GM19324 (cell line): ENCODE results near the gene TMEFF2.

Source experiments
- ATAC-seq: cut with Tn5 transposase; IDR thresholded peaks from one replicate; pipeline ENCODE4 v1.9.1; 2021; ENCODE audit warnings: mild to moderate bottlenecking, moderate library complexity; ENCODE audit not compliant: unreplicated experiment, low FRiP score

Gene TMEFF2

GRCh38 chr2:191979221-191979730 lies 215.5 kb downstream of the TMEFF2 start:
- no peak for ATAC-seq

DNA sequence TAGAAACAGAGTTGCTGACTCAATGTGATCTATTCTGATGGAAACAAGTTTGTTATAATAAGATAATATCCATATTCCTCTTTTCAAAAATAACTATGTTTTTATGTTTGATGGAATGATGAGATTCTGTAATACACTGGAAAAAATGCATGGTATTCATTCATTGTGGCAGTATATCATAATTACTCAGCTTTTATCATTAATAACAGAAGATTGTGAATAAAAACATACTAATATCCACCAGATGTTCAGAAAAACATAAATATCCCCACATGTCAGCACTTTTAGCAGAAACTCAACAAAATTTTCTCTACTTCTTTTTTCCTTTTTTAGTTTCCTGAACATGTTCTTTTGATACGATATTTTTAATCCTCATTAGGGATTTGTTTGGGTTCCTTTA lies 217.0 kb downstream of the TMEFF2 start:
- ATAC-seq: no peak

DNA sequence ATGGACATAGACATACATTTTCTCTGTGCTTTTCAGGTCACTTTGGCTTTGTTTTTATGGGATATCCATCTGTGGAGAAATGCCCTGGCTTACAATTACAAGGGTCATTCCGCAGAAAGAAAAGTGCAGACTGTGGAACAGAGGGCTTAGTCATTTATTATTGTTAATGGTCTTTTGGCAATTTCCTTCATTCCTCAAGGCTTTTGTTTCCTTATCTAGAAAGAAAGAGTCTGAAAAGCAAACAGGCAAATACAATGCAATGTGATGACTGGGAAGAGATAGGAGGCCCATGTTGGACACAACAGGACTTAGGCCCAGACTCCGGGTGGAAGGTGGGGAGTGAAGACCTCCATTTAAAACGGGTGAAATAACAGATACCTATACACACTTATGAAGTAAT lies 218.3 kb downstream of the TMEFF2 start:
- no peak for ATAC-seq

DNA sequence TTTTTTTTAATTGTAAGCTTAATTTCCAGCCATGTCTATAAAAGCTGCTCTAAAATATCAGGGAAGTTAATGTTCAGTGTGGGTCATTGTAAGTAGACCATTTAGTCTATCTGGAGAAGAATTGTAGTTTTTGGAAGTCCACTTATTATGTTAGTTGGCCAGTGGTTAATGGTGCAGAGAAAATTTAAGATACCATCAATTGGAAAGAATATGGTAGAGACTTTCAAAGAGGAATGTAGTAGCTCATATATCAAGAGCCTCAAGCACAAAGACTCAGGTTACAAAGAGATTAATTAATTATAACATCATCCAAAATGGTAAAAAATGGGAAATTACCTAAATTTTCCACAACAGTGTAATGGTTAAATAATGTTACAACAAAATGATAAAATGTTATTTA lies 220.1 kb downstream of the TMEFF2 start:
- ATAC-seq: no peak

- no peak for ATAC-seq
These were observed 223.9 kb downstream of the TMEFF2 start for GRCh38 chr2:191970867-191971266.

GRCh38 chr2:191968120-191968519 lies 226.6 kb downstream of the TMEFF2 start:
- ATAC-seq: no peak

- no peak for ATAC-seq
These were observed 229.0 kb downstream of the TMEFF2 start for GRCh38 chr2:191965733-191966132.

GRCh38 chr2:191961556-191961955 lies 233.2 kb downstream of the TMEFF2 start:
- no peak for ATAC-seq

DNA sequence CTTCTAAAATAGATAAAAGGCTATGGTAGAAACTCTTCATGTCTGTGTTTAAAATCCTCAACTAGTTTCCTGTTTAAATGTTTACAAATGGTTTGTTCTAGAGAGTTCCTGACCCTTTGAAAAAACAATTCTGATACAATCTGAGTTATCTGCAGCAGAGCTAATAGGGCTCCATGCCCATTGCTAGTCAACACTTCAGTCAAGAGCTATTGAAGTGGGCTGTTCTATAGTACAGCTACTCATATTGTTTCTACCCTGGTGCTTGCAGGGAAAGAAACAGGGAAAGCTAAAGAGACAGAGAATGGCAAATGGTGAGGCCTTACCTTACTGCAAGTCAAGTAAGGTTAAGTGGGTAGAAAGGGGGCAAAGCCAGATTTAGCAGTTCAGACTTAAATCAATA lies 235.5 kb downstream of the TMEFF2 start:
- ATAC-seq: no peak

DNA sequence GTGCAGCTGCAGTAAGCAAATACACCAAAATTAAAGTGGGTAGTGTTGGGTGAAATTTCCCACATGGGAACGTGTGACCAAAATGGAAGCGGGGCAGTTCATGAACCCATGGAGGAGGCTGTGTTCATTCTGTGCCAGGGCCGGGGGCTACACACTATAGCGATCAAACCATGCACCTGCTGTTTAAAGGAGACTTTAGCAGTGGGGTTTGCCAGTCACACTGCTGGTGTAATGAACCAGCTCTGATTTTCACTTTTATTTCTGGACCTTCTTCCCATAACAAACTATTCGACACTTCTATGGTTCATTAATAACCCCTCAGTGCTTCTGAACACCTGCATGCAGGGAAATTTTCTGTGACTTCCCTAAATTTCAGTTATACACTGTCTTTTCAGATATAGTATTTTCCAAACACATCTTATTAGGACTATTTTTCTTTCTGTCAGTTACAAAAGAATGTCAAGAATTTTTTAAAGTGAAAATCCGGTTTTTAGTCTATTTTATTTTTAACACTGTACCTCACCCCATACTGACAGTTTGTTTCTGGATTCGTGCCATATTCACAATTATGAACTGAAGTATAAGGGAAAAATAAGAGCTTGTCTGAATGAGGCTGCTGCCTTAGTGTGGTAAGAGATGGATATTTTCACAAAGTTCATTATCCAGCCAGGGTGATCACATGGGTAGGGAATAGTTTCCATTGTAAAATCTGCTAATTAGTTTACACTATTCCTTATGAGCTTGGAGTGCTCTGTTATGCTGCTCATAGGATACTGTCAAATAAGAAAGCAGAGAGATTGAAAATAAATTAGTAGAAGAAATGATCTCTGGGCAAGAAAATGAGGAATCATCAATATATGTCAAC lies 236.5 kb downstream of the TMEFF2 start:
- ATAC-seq: no peak

GRCh38 chr2:191954451-191954850 lies 240.3 kb downstream of the TMEFF2 start:
- no peak for ATAC-seq

- no peak for ATAC-seq
These were observed 242.0 kb downstream of the TMEFF2 start for GRCh38 chr2:191952515-191953270.

- no peak for ATAC-seq
These were observed 242.9 kb downstream of the TMEFF2 start for GRCh38 chr2:191951832-191952231.

GRCh38 chr2:191951376-191951775 lies 243.4 kb downstream of the TMEFF2 start:
- ATAC-seq: no peak

- no peak for ATAC-seq
These were observed 244.4 kb downstream of the TMEFF2 start for GRCh38 chr2:191950132-191950874.

GRCh38 chr2:191947235-191947634 lies 247.5 kb downstream of the TMEFF2 start:
- ATAC-seq: no peak

DNA sequence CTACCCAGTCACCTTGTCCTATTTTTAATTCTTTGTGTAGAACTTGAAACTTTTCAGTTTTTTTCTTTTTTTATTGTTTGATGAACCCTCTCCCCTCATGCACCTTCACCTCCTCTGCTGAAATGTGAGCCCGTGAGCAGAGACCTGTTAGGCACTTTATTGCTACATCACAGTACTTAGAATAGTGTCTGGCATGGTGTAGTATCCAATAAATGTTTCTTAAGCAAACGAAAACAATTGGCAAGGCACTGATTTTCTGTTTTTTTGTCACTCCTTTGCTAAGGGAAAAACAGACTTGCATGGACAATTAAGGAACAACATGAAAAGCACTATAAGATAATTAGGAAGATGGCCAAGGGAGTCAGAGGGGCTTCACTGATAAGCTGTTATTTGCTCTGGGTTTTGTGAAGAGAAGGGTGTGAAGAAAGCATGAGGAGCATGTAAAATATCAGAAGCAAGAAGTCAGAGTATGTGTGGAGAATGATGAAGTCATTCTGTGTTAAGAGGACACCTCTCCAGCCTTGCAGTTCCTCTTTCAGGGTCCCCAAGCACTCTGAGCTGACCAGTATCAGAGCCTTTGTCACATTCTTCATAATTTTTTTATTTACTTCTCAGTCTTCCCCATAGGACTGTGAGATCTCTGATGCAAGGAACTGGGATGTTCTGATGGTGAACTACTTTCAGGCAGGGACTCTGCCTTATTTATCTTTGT lies 248.1 kb downstream of the TMEFF2 start:
- ATAC-seq: no peak

DNA sequence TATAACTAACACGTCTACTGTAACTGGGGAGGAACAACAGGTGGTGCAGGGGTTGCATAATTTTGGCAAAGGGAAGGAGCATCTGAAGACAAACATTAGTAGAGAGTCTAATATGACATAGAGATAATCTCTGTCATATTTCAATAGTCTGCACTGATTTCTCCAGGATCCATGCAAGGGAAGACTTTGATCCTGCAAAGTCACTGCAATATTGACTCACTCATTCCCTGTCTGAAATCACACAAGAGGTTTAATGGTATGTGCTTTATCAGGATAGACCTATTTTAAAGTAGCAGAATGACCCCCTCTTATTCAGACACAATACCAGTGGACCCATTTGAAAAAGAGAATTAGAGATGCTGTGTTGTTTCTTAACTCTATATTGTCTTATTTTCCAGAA lies 249.1 kb downstream of the TMEFF2 start:
- no peak for ATAC-seq

- ATAC-seq: no peak
These were observed 252.0 kb downstream of the TMEFF2 start for GRCh38 chr2:191942739-191943103.

DNA sequence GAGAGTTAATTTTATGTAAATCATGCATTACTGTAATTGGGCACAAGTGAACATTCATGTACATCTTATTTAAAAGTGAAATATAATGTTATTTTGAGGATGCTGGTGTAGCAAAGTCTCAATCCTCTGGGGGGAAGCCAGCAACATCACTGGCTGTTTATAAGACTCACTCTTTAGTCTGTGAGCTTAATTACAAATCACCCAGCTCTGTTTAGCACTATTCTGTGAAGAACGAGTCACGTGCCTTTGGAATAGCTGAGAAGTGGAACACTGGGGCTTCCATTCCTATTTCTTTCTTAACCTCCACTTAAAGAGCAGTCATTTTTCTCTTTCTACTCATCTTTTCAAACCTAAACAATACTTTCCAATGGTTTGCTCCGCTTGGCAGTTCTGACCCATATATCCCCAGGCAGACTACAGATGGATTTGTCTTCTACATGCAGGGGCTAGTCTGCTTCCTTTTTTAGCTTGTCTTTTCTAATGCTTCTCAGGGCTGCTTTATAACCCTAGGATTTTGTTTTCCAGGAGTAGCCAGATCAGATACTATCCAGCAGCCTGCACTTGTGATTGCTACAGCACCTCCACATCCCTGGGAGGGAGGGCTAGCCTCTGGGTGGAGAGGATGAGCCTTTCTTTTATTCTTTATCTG lies 252.5 kb downstream of the TMEFF2 start:
- ATAC-seq: no peak
